Posterior vena cava (tissue), 2 donors: ENCODE data around the gene KIF3A. TPM values are rescaled to one million over a fixed set of nuclear protein-coding genes. Genes with fewer than 3 reads are reported as not detected.
A peak's percentile ranks its signal among the peaks of the same experiment; 100 is the strongest.

Experiments used
- DNase-seq: peaks from one replicate; pipeline ENCODE4 v3.0.0-alpha.2; 2020; ENCODE audit warnings: low spot score
- intact Hi-C, 2 donors: fragments of 100-400 bp; cut with DNase I; formaldehyde crosslinking; loops; one replicate each; pipeline versions ENCODE4 v1.14.1 to v1.14.2; 2022 to 2023
- long read RNA-seq, 2 donors: library from polyadenylated mRNA; unstranded; transcript quantifications; one replicate each; pipeline ENCODE4 v2.0.0, GENCODE V29; 2020 to 2021
- total RNA-seq, 2 donors: library from RNA; stranded (reverse); fragmentation: NEBNext Ultra II Directional; extraction: Animal tissue kit (Norgen Biotek cat#: 25700); gene quantifications; one replicate each; pipeline ENCODE4 v1.2.1, GENCODE V29; 2021
- donor health status: DM: yes; HTN: yes; CAD: no.
- donor health status: DM: yes; HTN: yes; CAD: no.

Gene KIF3A
- 10 to 100 TPM in 1 of 2 donors, 1 to 10 TPM in 1; 7.5 to 10.0 TPM for total RNA-seq
- long read RNA-seq, donor 1, partial matches to known transcripts, result 0 of 1 reads
- long read RNA-seq, donor 1, other reads (novel, unspliced or antisense), result 1 of 1 reads
- long read RNA-seq, donor 2, partial matches to known transcripts, result 57 of 58 reads
- long read RNA-seq, donor 2, other reads (novel, unspliced or antisense), result 1 of 58 reads

DNA sequence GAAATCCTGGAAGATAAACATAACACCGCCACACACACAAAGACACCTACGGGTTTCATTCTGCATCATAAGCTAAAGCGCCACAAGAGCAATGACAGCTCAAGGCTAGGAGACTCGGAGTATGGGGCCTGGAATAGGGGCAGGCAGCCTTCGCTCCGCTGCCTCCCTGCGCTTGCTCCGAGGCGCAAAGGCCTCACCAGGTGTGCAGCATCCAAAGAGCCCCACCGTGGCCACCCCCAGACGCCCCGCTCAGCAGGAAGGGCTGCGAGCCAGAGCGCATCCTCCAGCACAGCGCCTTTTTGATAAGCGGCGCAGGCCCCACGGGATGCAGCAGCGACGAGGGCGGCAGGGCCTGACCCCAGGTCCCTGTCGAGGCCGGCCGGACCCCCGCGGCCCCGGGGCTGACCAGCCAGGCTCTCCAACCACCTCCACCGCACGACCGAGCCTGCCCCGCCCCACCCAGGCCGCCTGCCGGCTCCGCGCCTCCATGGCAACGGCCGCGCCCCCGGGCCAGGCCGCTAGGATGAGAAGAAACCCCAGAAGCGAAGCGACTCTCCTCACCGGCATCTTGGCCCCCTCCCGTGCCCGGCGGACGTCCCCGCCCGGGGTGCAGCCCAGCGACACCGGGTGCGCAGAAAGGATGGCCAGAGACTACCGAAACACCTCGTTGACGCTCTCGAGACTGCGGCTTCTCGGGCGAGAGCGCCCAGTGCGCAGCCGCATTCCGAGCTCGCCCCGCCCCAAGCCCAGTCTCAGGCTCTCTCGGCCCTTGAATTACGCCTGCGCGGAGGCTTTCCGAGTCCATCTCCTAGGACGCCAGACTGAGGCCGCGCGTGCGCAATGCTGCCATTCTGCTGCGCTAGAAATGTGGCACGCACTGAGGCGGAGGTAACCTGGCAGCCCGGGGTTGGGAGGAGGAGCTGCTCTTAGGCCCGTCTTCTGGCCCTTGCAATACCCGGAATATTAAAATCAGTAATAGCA lies at the start of gene KIF3A:
Gene KIF3A, minus strand, starts transcription at position 694 of the 981 bp plus-strand sequence. Its CDS starts 127 bp downstream, at position 567.
- DNase-seq, result peak; percentile 99
- intact Hi-C loops, result no loop called here

DNA sequence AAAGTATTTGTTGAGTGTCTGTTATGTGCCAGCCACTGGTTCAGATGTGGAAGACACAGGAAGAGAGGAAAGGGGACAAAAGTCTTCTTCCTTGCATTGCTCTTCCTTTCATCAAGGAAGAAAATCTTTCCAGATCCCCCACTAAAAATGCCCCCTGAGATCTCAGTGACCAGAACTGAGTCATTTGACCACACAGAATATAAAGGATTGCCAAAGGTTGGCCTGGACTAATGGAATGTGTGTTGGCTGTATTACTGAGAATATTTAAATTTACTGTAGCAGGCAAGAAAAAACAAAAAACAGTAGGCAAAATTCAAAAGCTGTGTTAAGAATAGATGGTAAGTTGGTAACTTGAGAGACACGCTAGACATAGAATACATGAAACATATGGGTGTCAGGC lies 49.7 kb upstream of the KIF3A start:
- intact Hi-C loops, result no loop called here
- no peak for DNase-seq

DNA sequence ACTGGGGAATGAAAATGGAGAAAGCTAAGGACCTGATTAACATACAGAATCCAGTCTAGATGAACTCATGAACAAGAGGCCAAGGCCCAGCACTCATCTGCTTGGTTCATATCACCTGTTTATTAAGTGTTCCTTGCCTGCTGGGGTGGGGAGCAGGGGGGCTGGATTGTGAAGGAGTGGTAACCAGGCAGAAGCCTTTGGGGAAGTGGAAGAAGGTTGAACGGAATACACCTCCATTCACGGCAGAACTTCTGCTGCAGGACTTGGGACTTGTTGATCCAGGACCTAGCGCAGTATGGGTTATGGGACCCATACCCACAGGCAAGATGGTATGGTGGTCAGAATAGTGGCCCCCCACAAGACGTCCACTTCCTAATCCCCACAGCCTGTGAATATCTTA lies 48.5 kb upstream of the KIF3A start:
- intact Hi-C loops, result no loop called here

DNA sequence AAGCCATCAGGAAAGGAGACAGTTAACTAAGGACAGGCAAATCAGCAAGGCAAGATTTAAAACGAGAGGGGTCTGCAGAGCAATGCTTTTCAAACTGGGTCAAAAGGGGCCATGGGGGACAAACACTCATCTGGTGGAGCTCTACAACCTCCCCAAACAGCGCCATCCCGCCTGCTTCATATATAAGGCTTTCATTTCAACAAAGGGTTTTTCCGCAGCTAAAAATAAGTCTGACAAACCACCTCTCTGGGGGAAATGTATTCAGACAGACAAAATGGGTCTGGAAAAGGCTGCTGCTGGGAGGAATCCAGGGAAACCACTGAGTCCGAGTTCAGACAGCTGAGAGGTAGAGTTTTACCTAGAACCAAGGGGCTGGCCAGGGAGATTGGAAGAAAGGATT lies 48.0 kb upstream of the KIF3A start:
- no peak for DNase-seq

More for the DNA sequence above, 48.5 kb upstream of the KIF3A start:
- no peak for DNase-seq

DNA sequence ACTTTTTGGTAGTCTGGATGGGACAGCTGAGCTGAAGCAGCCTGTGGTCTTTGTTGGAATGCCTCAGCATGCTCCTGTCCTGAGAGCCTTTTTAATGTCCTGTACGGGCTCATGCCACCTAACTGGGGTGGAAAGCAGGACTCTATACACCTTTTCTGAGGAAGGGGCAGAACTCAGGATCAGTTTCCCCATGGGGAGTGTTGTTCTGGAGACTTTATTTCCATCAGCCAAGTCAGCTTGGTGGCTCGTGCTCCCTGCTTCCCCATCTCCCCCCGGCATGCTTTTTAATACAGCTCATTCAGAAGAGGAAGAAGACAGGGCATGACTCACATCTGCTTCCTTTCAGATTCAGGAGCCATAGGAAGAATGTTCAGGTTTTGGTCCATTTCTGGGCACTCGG lies 44.8 kb upstream of the KIF3A start:
- DNase-seq, result no peak
- intact Hi-C loops, result no loop called here

More for the DNA sequence above, 48.0 kb upstream of the KIF3A start:
- intact Hi-C loops, result no loop called here

DNA sequence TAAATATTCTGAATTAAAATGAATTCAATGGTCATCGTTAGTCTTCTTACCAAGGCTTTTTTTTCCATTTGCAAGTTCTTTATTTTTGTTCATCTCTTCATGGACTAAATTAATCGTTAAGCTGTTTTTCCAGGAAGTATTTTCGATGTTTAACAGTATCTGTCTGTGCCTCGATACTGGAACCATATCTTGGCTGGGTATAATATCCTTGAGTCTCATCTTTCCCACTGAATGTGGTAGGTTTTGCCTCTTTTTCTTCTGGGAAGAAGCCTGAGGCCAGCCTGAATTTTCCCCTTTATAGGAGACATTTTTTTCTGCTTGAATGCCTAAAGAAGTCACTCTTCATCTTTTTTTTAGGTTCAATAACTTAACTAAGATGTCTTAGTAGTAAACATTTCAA lies 43.7 kb upstream of the KIF3A start:
- DNase-seq, result no peak
- intact Hi-C loops, result no loop called here

DNA sequence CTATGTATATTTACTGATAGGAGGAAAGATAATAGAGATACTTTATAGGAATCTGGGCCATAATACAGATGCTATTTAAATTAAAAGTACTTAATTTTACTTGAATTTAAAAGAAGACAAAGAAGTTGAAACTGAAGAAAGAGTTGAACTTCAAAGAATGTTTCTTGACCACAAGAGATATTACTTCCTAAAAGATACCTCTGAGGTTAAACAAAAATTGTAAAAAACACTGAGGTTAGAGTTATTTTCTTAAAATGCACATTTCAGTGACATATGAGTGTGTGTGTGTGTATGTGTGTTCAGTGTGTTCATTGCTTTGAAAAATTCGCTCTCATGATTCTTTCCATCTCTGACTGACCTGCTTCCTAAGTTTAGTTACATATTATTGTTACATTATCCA lies 43.2 kb upstream of the KIF3A start:
- intact Hi-C loops, result no loop called here

DNA sequence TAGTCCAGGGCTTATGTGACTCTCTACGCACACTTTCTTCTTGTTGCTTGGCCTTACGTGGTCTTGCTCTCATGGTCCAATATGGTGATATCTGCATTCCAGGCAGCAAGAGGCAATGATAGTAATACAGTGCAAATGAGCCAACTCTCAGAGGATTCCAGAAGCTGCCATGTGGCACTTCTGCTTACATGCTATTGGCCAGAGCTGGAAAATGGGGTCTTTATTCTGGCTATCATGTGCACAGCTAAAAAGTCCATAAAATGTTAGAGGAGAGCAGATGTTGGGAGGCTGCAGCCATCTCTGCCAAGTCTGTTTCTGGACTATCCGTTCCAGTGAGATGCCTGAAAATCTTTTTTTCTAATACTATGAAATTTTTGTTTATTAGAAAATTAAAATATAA lies 42.6 kb upstream of the KIF3A start:
- DNase-seq, result no peak
- intact Hi-C loops, result no loop called here

More for the DNA sequence above, 43.2 kb upstream of the KIF3A start:
- no peak for DNase-seq

DNA sequence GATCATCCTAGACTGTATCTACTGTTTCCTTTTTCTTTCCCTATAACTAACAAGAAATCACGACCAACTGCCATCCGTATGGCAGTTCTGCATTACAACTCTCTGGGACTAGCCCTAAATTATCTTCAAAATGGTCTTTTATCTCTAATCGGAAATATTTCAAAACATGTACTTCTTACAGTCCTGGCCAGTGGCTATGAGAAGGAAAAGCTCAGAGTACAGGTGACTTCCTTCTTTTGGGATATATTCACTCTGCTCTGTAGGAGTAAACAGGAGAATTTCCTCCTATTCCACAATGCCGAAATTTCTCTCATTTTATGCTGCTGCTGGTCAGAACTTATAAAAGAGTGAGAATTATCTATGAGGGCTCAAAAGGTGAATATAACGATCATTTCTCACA lies 41.5 kb upstream of the KIF3A start:
- intact Hi-C loops, result no loop called here
- DNase-seq, result no peak

DNA sequence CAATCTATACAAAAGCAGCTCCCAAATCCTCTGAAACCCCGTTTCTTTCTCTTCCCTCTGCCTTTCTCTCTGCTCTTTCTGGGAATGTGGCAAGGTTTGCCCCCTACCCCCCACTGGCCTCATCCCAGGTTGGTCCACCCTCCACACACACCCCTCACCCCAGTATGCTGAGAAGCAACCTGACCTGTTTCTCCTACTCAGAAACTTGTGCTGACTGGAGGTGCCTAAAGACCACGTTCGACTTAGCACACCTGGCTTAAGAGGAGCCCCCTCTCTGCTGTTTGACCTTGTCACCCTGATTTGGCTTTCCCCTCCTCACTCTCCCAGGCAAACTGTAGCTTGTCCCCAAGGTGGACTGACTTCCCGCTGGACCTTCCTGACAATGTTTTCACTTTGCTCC lies 40.8 kb upstream of the KIF3A start:
- no peak for DNase-seq
- intact Hi-C loops, result no loop called here

DNA sequence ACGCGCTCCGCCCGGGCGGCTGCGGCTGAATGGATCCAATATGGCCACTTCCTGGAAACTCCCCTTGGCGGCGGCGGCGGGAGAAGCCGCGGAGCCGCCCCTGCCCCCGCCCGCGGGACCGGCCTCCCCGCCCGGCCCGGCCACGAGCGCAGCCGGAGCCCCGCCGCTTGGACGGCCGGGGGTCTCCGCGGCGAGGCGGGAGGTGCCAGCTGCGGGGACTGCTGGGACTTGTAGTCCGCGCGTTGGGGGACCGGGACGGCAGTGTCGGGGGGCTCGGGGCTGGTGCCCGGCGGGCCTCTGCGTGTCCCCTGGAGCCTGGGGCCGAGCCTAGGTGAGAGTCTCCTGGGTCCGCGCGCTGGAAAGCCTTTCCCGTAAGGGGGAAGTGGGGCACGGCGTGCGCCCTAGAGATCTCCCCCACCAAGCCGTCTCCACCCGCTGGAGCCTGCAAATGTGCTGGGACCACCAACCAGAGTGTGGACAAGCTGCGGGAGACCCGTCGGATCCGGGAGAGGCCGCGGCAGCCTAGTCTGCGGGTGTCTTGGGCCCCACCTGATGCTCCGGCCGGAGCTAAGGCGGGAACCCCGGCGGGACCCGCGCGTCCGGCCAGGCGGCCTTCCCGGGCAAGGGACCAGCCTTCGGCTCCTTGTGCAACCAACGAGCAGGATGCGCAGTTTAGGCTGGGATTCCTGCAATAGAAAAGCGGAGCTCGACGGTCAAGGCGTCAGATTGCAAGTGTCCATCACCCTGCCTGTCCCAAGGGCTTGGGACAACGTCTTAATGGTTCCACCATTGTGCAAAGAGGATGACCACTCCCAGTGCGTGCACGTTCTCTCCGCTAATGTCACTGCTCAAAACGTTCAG lies 40.1 kb upstream of the KIF3A start, which contains the start of gene SEPTIN8:
Gene SEPTIN8, minus strand, starts transcription at position 31 of the 861 bp plus-strand sequence. CDS start 102 bp downstream, outside the sequence.
- no peak for DNase-seq
- intact Hi-C loops, result no loop called here

DNA sequence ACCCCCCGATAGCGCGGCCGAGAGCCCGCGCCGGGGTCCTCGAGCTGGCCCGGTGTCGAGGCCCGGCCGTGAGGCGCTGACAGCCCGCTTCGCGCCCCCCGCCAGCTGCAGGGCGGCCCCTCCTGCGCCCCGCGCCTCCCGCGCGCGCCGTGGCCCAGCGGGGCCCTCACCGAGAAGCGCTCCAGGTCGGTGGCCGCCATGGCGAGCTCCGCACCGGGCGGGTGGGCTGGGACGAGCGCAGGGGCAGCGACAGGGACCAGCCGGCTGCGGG lies 39.5 kb upstream of the KIF3A start:
- intact Hi-C loops, result no loop called here
- no peak for DNase-seq

DNA sequence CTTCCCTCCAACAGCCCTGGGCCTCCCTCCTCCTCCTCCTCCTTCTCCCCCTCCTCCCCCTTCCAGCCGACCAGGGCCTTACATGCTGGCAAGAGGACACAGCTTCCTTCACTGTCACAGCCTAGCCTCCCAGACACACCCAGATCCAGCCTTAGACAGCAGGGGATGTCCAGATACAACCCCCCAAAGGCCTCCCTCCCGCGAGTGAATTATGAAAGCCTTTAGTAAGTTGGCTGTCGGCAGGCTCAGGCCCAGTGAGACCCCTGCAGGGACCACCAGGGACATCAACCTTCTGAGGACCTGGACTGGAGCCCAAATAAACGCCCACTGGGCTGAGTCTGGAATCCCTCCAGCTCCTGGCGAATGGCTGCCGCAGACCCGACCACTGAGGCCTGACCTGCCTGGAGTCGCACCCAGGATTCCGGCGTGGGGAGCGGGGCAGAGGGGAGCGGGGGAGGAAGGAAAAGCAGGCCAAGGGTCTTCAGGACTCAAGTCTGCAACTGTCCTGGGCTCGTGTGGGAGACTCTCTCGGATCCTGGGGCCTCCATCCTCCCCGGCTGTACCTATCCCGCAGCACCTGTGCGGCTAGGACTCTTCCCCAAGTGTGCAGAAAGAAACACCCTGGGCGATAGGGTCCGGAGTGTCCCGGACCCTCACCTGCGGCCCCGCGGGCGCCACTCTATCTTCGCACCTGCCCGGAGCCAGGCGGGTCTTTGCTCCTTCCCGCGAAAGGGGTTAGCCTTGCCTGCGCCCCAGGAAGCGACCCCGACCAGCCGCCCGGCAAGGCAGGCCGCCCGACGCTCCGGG lies 39.0 kb upstream of the KIF3A start:
- DNase-seq, result no peak

DNA sequence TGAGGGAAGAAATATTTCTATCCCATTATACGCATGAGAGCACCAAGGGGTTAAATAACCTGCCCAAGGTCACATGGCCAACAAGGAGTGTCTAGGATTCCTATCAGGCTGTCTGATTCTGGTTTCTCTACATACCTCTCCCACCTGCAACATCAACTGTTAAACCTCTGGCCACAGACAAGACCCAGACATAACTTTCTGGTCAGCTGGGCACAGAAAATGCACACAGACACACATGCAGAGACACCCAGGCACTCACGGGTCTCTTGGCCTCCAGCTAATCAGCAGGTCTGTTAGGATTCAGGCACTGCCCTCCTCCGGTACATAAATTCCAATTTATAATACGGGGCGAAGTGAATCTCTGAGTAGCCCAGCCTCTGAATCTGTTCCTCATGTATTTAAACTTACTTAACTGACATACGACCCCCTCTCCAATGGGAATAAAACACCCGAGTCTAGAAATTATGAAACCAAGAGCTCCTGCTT lies 38.2 kb upstream of the KIF3A start:
- DNase-seq, result no peak
- intact Hi-C loops, result no loop called here

More for the DNA sequence above, 39.0 kb upstream of the KIF3A start:
- intact Hi-C loops, result no loop called here

DNA sequence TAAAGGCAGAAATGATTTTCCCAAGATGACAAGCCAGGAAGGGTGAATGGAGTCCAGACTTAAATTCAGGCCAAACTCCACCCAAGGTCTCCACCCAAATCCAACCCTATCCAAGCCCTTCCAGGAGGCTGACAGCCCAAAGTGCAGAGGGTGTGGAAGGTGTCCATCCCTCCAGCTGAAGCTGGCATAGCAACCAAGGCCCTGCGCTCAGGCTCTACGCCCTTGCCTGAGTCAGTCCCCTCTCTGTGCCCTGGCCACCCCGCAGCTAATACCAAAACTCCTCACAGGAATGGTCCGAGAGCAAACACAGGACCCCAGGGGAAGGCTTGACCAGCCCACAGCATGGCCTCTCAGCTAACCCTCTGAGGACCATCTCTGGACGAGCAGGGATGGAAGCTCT lies 37.5 kb upstream of the KIF3A start:
- intact Hi-C loops, result no loop called here
- DNase-seq, result peak; percentile 48

DNA sequence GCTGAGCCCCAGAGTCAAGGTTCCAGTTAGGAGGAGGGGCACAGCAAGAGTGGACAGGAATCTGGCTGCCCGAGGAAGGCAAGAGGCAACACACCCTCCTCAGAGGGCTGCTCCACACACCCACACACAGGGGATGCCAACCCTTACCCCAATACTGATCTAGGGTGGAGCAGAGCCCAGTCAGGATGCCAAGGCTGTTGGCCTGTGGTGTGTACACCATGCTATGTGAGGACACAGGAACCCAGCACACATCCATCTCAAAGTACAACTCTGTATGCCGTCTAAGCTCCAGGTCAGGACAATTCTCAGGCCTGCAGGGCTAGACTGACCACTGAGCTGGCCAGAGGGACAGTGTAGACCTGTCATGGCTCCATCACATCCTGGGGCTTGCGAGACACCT lies 37.1 kb upstream of the KIF3A start:
- peak; percentile 44 for DNase-seq
- intact Hi-C loops, result no loop called here

DNA sequence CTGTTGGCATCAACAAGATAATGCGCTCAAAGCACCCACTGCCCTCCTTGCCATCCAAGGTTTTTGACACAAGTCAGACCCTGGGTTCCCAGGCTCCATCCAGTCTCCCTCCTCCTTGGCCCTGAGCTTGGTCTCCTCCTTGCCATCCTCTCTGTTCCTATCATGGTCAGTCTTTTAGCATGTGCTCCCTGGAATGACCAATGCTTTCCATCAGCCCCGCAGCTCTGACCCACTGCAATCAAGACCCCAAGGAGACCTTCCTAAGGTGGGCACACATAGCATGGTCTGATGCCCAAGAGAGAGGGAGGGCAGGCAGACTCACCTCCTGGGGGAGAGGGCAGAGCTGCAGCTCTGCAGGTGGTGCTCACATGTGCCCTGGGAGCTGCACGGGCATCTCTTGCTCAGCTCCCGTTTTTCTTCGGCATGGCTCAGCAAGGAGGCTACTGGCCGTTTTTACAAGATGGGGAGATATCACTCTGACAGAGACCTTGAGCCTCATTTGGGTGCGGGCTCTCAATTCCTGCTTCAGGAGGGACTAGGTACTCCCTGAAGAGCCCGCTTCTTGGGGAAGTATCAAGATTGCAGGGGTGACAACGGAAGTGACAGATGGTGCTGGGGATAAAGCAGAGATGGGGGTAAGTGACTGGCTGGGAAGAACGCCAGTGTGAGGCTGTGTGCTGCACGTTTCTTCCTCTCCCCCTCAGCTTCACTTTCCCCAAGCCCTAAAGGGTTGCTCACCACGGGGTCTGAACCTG lies 36.4 kb upstream of the KIF3A start:
- DNase-seq, result peak; percentile 44
- intact Hi-C loops, result no loop called here

DNA sequence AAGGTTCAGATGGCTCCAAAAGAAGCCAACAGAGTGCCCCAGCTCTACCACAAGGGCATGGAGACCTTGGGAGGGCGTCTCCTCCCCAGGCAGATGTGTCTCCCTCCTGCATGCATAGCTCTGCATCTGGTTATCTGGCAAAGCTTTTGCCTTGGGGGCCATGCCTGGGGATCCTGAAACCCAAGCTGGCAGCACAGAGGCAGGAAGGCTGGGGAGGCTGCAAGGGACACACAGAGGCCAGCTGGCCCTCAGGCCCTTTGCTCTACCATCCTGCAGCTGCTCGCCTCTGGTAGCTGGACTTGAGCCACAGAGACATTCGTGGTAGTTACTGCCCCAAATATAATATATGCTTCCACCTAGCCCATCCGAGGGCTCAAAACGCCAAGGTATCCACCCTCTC lies 35.8 kb upstream of the KIF3A start:
- intact Hi-C loops, result no loop called here
- DNase-seq, result peak; percentile 60
